SK-N-SH (cell line): Measurements from ENCODE around the gene SGPP2. TPM values are rescaled to one million over a fixed set of nuclear protein-coding genes. Genes with fewer than 3 reads are reported as not detected.

Experiments
- CTCF ChIA-PET: fragments of 300-600, 350-600 bp; formaldehyde crosslinking; extraction: SDS; loops from one replicate; lab custom pipeline; 2021; lab: Yijun Ruan, JAX
- POLR2A ChIA-PET: fragments of 350-600 bp; sonication (Branson Sonifier 250); formaldehyde crosslinking; extraction: SDS; loops from one replicate; lab custom pipeline; 2020; ENCODE audit warnings: antibody characterized with exemption, inconsistent platforms; lab: Yijun Ruan, JAX
- DNase-seq: peaks from one replicate; pipeline ENCODE4 v3.0.0; 2012
- H2AFZ ChIP-seq: fragments of 200-600 bp; sonication (generic); 2 replicates; pipeline ENCODE4 v1.8.1; 2016; ENCODE audit warnings: antibody characterized with exemption, mild to moderate bottlenecking, low read depth
- H3F3A ChIP-seq: fragments of 200-600 bp; sonication (generic); replicated peaks from 2 replicates; pipeline ENCODE3; 2016; ENCODE audit warnings: antibody characterized with exemption, mild to moderate bottlenecking; ENCODE audit not compliant: insufficient read depth
- H3K27ac ChIP-seq, 2 experiments: fragments of 200-500 bp in 1 of 2; fragments of 200-600 bp in 1 of 2; sonication (Bioruptor generic) in 1 of 2; sonication (generic), shearing (Covaris generic) in 1 of 2; 2 replicates each; pipeline versions ENCODE4 v1.5.1 to v1.6.1; 2014 to 2016; ENCODE audit warnings: low read depth in 2 of 2, inconsistent platforms in 1 of 2, low read length in 1 of 2, mild to moderate bottlenecking in 1 of 2, mixed read lengths in 1 of 2
- H3K27me3 ChIP-seq: fragments of 200-600 bp; sonication (generic), shearing (Covaris generic); 2 replicates; pipeline ENCODE4 v1.6.1; 2016; ENCODE audit warnings: mixed run types; ENCODE audit not compliant: insufficient read depth
- H3K36me3 ChIP-seq, 2 experiments: fragments of 200-500 bp in 1 of 2; fragments of 200-600 bp in 1 of 2; sonication (Bioruptor generic) in 1 of 2; sonication (generic) in 1 of 2; replicated peaks in 1 of 2; 2 replicates each; pipeline versions ENCODE3 to v1.5.1; 2014 to 2016; ENCODE audit warnings: low read length in 1 of 2, mild to moderate bottlenecking in 1 of 2; ENCODE audit not compliant: insufficient read depth in 2 of 2, control insufficient read depth in 1 of 2
- H3K4me1 ChIP-seq, 2 experiments: fragments of 200-500 bp in 1 of 2; fragments of 200-600 bp in 1 of 2; sonication (Bioruptor generic) in 1 of 2; sonication (generic), shearing (Covaris generic) in 1 of 2; 2 replicates each; pipeline versions ENCODE4 v1.5.1 to v1.6.1; 2014 to 2016; ENCODE audit warnings: low read depth in 1 of 2, low read length in 1 of 2, mixed run types in 1 of 2; ENCODE audit not compliant: insufficient read depth in 2 of 2, control insufficient read depth in 1 of 2
- H3K4me2 ChIP-seq: fragments of 200-600 bp; sonication (generic), shearing (Covaris generic); 2 replicates; pipeline ENCODE4 v1.6.1; 2017; ENCODE audit warnings: mixed run types
- H3K4me3 ChIP-seq, 2 experiments: fragments of 200-500 bp in 1 of 2; fragments of 200-600 bp in 1 of 2; sonication (Bioruptor generic) in 1 of 2; sonication (generic), shearing (Covaris generic) in 1 of 2; 2 replicates each; pipeline versions ENCODE4 v1.5.1 to v1.8.1; 2014 to 2016; ENCODE audit warnings: low read depth in 2 of 2, inconsistent platforms in 1 of 2, low read length in 1 of 2, mild to moderate bottlenecking in 1 of 2, mixed read lengths in 1 of 2, moderate library complexity in 1 of 2
- H3K79me2 ChIP-seq: fragments of 200-600 bp; sonication (generic); 2 replicates; pipeline ENCODE4 v1.8.1; 2017; ENCODE audit warnings: mild to moderate bottlenecking; ENCODE audit not compliant: insufficient read depth
- H3K9ac ChIP-seq: fragments of 200-600 bp; sonication (generic); 2 replicates; pipeline ENCODE4 v1.6.1; 2017; ENCODE audit warnings: mixed run types
- H3K9me2 ChIP-seq: fragments of 200-600 bp; sonication (generic); 2 replicates; pipeline ENCODE4 v1.6.1; 2017; ENCODE audit warnings: mixed run types
- H3K9me3 ChIP-seq: fragments of 200-600 bp; sonication (generic); 2 replicates; pipeline ENCODE4 v1.6.1; 2017; ENCODE audit warnings: mixed run types, mild to moderate bottlenecking, moderate library complexity
- H4K20me1 ChIP-seq: fragments of 200-600 bp; sonication (generic); 2 replicates; pipeline ENCODE4 v1.6.1; 2017; ENCODE audit warnings: mild to moderate bottlenecking, mixed run types; ENCODE audit not compliant: insufficient read depth
- CHD2 ChIP-seq: fragments of 150-350 bp; IDR thresholded peaks from 2 replicates; pipeline ENCODE4 v1.6.1; 2018; ENCODE audit warnings: low read length; ENCODE audit not compliant: partially characterized antibody
- ELF1 ChIP-seq: IDR thresholded peaks from 2 replicates; pipeline ENCODE4 v1.4.0; 2012
- EZH2phosphoT487 ChIP-seq: fragments of 200-600 bp; sonication (generic); IDR thresholded peaks from 2 replicates; pipeline ENCODE4 v1.6.1; 2017; ENCODE audit warnings: low read depth, mixed run types, mild to moderate bottlenecking, antibody characterized with exemption, moderate library complexity, borderline replicate concordance
- FOSL2 ChIP-seq: IDR thresholded peaks from 2 replicates; pipeline ENCODE4 v1.4.0; 2012; ENCODE audit warnings: low read depth, mild to moderate bottlenecking, moderate library complexity, borderline replicate concordance
- FOXJ3 ChIP-seq: sonication (generic); formaldehyde crosslinking; IDR thresholded peaks from 2 replicates; pipeline ENCODE4 v1.5.1; 2020; ENCODE audit warnings: mild to moderate bottlenecking, missing genetic modification reagents
- MEF2A ChIP-seq: IDR thresholded peaks from 2 replicates; pipeline ENCODE4 v1.4.0; 2012; ENCODE audit warnings: low read depth, borderline replicate concordance
- MXI1 ChIP-seq: IDR thresholded peaks from 2 replicates; pipeline ENCODE4 v1.6.1; 2012; ENCODE audit warnings: mild to moderate bottlenecking, low read depth, low read length, improper control_type of control experiment
- NFIC ChIP-seq: IDR thresholded peaks from 2 replicates; pipeline ENCODE4 v1.4.0; 2012; ENCODE audit warnings: borderline replicate concordance
- NRF1 ChIP-seq: IDR thresholded peaks from 2 replicates; pipeline ENCODE4 v1.6.1; 2012; ENCODE audit warnings: low read depth, mild to moderate bottlenecking, low read length
- PBX3 ChIP-seq: IDR thresholded peaks from 2 replicates; pipeline ENCODE4; 2012
- RAD21 ChIP-seq: IDR thresholded peaks from 2 replicates; pipeline ENCODE4 v1.6.1; 2012; ENCODE audit warnings: mild to moderate bottlenecking, low read length
- RCOR1 ChIP-seq: fragments of 150-350 bp; IDR thresholded peaks from 2 replicates; pipeline ENCODE4 v1.6.1; 2017; ENCODE audit warnings: antibody characterized with exemption, low read length
- REST ChIP-seq: IDR thresholded peaks from 2 replicates; pipeline ENCODE4 v1.6.1; 2012; ENCODE audit warnings: mild to moderate bottlenecking, low read depth, low read length, moderate library complexity
- RXRA ChIP-seq: IDR thresholded peaks from 2 replicates; pipeline ENCODE4 v1.4.0; 2012; ENCODE audit warnings: low read depth, mild to moderate bottlenecking, borderline replicate concordance
- SIN3A ChIP-seq: IDR thresholded peaks from 2 replicates; pipeline ENCODE4 v1.6.1; 2012; ENCODE audit warnings: low read depth, mild to moderate bottlenecking, low read length, moderate library complexity, borderline replicate concordance
- USF1 ChIP-seq: IDR thresholded peaks from 2 replicates; pipeline ENCODE4 v1.4.0; 2012; ENCODE audit warnings: low read depth, borderline replicate concordance
- WGBS: methylation state at CpG from one replicate; pipeline ENCODE4 v1.1.6; 2017; ENCODE audit warnings: low lambda C conversion rate; 5-methylcytosine and 5-hydroxymethylcytosine counted together
- polyA plus RNA-seq, 3 experiments: library from polyadenylated mRNA; depleted of rRNA; stranded (reverse); fragments of >200 nt; gene quantifications; 2 replicates each; pipeline ENCODE4 v1.2.3, GENCODE V29; 2012
- TF ChIP-seq, protein P1 (sequence below): IDR thresholded peaks from 2 replicates; pipeline ENCODE4 v1.4.0; 2012; ENCODE audit warnings: low read depth, borderline replicate concordance

SGPP2 gene
- polyA plus RNA-seq, 1 of the 3 experiments (the other 2 are of a cell fraction), result 0.03 TPM

DNA sequence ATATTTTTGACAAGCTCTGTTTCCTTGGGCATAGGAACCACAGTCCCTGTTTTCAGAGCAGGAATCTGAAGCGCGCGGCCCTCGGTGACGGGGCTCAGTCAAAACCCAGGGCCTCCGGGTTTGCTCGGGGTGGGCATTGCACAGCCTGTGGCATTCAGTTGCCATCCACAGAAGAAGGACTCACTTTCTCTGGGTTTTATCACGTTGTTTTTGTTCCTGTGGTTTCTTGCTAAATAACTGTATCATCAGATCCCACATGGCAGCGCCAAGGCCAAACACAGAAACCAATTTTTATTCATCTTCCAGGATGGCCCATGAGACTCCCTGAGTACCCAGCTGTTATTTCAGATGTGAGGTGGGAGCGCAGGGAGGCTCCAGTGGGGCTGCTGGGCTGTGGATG is 35.6 kb downstream of the SGPP2 start:
- Histone ChIP-seq H3K9ac (no peak overlapping the region), H3K4me1 (no peaks in the 10 kb centered on the region), H3K9me3 (no peaks in the 10 kb centered on the region), H3K27me3 (no peaks in the 10 kb centered on the region), H3K4me3 (no peak overlapping the region), H4K20me1 (no peaks in the 10 kb centered on the region), H3K9me2 (no peaks in the 10 kb centered on the region), H2AFZ (no peak overlapping the region)
- CTCF ChIA-PET, result no interaction called here
- no peak for TF ChIP-seq FOXJ3 (CRISPR knock-in tag)
- TF ChIP-seq RAD21, result no peak
- TF ChIP-seq, protein P1, sequence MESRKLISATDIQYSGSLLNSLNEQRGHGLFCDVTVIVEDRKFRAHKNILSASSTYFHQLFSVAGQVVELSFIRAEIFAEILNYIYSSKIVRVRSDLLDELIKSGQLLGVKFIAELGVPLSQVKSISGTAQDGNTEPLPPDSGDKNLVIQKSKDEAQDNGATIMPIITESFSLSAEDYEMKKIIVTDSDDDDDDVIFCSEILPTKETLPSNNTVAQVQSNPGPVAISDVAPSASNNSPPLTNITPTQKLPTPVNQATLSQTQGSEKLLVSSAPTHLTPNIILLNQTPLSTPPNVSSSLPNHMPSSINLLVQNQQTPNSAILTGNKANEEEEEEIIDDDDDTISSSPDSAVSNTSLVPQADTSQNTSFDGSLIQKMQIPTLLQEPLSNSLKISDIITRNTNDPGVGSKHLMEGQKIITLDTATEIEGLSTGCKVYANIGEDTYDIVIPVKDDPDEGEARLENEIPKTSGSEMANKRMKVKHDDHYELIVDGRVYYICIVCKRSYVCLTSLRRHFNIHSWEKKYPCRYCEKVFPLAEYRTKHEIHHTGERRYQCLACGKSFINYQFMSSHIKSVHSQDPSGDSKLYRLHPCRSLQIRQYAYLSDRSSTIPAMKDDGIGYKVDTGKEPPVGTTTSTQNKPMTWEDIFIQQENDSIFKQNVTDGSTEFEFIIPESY, result no peak
- TF ChIP-seq RCOR1, result no peak
- no peak for TF ChIP-seq CHD2
- no peak for TF ChIP-seq MXI1
- TF ChIP-seq PBX3, result no peak
- no peak for TF ChIP-seq EZH2phosphoT487
- TF ChIP-seq ELF1, result no peak
- no peak for TF ChIP-seq FOSL2
- TF ChIP-seq REST, result no peak
- TF ChIP-seq USF1, result no peak
- no peak for TF ChIP-seq SIN3A
- no peak for TF ChIP-seq NRF1
- no peak for TF ChIP-seq MEF2A
- TF ChIP-seq NFIC, result no peak
- no peak for TF ChIP-seq RXRA
- TF ChIP-seq, all 33 proteins: peak for 0
- no peaks in the 10 kb centered on the region for H3K36me3 ChIP-seq
- H3F3A ChIP-seq, result no peaks in the 10 kb centered on the region
- H3K4me2 ChIP-seq, result no peak overlapping the region
- 62% methylated on average over 10 of the region's 10 CpGs for WGBS
- POLR2A ChIA-PET, result interaction anchor here (0.6 kb wide), 1 partner anchor 8 kb away, joined by 3 read pairs; no protein-coding TSS in a partner anchor
- no peak overlapping the region for H3K27ac ChIP-seq
- DNase-seq, result no peak
- no peaks in the 10 kb centered on the region for H3K79me2 ChIP-seq
